CD4-positive, alpha-beta T cell treated with Interleukin-17A for 1 hour (primary cell): ENCODE measurements around the gene PDCD2.
"Not testable (repeated sequence)": the region's sequence is repeated elsewhere in the genome, so short reads cannot be mapped to it uniquely, and the experiment has no call there.

Experiments used
- DNase-seq: peaks from one replicate; pipeline ENCODE4 v3.0.0-alpha.2; 2020

Gene PDCD2, protein sequence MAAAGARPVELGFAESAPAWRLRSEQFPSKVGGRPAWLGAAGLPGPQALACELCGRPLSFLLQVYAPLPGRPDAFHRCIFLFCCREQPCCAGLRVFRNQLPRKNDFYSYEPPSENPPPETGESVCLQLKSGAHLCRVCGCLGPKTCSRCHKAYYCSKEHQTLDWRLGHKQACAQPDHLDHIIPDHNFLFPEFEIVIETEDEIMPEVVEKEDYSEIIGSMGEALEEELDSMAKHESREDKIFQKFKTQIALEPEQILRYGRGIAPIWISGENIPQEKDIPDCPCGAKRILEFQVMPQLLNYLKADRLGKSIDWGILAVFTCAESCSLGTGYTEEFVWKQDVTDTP

DNA sequence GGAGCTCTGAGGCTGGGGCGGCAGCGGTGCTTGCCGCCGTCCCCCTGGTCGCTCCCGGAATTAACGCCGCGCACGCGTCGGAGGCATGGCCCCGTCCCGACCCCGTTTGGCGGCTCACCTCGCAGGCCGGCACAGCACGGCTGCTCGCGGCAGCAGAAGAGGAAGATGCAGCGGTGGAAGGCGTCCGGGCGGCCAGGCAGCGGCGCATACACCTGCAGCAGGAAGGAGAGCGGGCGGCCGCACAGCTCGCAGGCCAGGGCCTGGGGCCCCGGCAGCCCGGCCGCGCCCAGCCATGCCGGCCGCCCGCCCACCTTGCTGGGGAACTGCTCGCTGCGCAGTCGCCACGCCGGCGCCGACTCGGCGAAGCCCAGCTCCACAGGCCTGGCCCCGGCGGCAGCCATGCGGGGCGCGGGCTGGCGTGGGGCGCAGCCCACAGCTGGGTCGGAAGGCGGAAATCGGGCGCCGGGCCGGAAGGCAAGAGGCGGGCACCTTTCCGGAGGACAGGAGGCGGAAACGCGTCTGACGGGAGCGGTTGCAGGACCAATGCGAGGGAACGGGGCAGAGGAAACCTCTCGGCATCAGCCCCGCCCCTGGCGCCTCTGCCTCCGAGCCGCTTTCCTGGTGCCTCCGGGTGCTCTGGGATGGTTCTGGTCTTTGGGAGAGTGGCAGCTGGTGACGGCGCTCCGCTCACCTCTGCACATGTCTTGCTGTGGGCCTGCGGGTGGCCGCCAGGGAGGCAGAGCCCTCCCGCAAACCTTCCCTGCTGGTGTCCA is at the start of gene PDCD2:
PDCD2 (minus strand) TSS at position 457 of the 773 bp plus-strand sequence; CDS start at position 401, 56 bp downstream.
- peak; percentile 91 for DNase-seq

DNA sequence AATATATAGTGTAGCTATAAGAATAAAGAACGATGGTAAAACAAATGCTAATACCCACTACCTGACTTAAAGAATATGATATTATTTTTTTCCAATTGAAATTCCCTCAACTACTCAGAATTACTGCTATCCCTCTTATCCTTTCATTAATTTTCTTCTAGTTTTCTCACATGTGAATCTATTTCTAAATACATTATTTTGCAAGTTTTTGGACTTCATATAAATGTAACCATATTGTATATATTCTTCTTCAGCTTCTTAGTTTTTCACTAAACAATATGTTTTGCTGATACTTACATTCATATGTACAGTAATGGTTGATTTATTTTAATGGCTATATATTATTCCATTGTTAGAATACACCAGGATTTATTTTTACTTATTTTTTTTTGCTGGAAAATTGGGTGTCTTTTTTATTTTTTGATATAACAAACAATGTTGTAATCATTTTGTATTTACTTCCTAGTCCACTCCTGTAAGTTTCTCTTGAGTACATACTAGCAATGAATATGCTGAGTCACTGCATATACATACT is 31.6 kb upstream of the PDCD2 start:
- DNase-seq: not testable (repeated sequence)

GRCh38 chr6:170612256-170612804 is 27.9 kb upstream of the PDCD2 start:
- not testable (repeated sequence) for DNase-seq

GRCh38 chr6:170609225-170609624 is 24.8 kb upstream of the PDCD2 start:
- not testable (repeated sequence) for DNase-seq

- DNase-seq: no peak
Observed at GRCh38 chr6:170605574-170606259, 21.3 kb upstream of the PDCD2 start.

DNA sequence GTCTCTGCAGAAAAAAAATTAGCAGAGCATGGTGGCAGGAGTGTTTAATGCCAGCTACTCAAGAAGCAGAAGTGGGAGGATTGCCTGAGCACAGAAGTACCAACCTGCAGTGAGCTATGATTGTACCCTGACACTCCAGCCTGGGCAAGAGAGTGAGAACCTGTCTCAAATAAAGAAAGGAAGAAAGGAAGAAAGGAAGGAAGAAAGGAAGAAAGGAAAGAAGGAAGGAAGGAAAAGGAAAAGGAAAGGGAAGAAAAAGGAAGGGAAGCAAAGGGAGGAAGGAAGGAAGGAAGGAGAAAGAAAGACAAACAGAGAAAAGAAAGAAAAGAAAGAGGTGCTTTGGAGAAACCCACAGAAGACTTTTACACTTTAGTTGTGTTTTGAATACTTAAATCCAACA is 12.8 kb upstream of the PDCD2 start:
- DNase-seq: no peak

- no peak for DNase-seq
Observed at GRCh38 chr6:170596426-170596825, 12.0 kb upstream of the PDCD2 start.

GRCh38 chr6:170590725-170591124 is 6.3 kb upstream of the PDCD2 start:
- no peak for DNase-seq

DNA sequence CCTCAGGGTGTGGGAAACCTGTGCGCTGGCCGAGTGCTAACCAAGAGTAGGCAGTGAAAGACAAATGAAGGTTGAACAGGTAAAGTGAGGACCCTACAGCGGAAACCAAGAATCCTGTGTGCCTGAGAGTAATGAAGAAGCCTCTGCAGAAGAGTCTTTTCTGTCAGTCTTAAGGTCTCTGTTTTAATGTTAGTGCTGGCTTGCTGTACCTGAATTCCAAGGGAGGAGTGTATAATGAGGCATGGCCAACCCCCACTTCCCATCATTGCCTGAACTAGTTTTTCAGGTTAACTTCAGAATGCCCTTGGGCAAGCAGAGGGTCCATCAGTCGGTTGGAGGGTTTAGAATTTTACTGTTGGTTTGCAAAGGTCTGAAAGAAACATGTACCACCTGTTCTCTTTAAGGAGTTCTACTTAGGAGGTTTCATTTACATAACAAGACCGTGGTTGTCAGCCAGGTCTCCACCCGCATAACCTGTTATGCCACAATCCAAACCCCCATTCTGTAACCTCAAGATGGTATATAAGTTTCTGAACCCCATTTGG is 589 bp upstream of the PDCD2 start:
- DNase-seq: no peak

DNA sequence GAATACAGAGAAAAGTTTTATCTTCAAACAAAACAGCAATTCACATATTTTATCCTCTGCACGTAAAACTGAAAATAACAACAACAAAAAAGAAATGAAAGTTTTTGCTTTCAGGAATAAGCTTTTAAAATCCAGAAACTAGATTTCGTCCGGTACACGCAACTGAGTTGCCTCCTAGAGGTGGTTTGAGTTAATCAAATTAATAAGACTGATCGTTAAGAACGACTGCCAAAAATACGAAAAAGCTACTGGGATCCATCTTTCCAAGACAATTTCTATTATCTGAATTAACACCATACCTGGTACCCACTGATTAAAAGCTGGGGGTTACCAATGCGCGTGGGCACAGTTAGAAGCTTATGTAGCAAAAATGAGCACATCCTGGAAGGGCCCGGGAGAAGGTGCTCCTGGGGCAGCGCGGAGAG is 669 bp downstream of the PDCD2 start:
- DNase-seq: no peak

GRCh38 chr6:170578909-170579308 is 5.5 kb downstream of the PDCD2 start:
- DNase-seq: no peak

- DNase-seq: no peak
Observed at GRCh38 chr6:170575250-170575649, 9.2 kb downstream of the PDCD2 start.

DNA sequence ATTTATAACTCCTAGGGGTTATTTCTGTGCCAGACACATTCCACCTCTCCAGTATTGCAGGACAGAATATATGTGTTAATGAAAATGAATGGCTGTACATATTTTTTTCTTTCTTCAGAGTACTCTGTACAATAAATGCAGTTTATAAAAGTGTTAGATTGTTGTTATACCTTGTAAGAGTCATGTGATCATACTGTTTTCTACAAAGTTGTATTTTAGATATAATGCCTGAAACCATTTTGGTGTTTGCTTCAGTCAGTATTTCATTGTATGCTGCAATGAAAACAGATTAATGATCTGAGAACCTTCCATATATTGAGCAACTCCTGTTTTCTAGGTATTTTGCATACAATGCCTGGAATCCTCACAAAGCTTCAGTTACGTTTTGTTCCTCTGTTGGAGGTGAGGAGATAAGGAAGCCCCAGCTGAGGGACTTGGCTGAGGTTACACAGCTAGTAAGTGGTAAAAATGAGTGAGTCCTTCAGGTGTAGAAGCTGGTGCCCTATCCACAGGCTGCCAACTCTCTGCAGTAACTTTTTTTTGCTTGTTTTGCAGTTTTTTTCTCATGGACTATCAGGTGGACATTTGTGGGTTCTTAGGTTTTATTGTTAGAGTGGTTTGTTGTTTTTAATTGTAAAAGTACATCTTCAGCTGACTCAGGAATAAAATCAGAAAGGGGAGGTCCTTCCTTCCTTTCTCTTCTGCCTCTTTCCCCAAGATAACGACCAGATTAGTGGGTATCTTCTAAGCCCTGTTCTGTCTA is 11.6 kb downstream of the PDCD2 start:
- DNase-seq: no peak

DNA sequence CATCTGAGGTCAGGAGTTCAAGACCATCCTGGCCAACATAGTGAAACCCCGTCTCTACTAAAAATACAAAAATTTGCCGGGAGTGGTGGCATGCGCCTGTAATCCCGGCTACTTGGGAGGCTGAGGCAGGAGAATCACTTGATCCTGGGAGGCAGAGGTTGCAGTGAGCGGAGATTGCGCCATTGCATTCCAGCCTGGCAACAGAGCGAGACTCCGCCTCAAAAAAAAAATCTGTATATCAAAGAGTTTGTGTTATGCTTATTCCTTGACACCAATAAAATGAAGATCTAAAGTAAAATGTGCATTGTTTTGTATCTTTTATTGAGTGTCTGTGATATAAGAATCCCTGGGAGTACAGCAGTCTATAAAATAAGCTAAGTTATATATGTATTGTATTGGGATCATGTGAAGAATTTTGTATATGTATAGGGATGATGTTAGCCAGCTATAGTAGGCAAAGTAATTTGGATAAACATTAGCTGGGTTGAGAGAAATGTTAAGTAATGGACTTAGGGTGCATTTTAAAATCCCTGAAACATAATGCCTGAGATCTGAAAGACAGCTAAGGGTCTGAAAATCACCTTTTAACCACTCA is 19.4 kb downstream of the PDCD2 start:
- no peak for DNase-seq

DNA sequence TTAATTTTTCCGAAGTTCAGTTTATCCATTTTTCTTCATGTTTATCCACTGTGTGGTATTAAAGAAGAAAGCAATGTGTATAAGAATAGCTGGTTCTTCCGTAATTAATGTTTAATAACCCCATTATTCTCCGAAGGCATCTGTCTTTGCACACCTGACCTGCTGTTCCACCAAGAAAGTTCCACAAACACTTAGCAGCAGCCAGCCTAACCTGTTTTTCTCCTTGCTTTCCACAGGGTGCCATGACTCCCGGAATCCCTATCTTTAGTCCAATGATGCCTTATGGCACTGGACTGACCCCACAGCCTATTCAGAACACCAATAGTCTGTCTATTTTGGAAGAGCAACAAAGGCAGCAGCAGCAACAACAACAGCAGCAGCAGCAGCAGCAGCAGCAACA is 22.9 kb downstream of the PDCD2 start:
- no peak for DNase-seq

GRCh38 chr6:170555305-170555704 is 29.1 kb downstream of the PDCD2 start:
- DNase-seq: no peak

GRCh38 chr6:170554796-170555137 is 29.7 kb downstream of the PDCD2 start:
- DNase-seq: no peak

DNA sequence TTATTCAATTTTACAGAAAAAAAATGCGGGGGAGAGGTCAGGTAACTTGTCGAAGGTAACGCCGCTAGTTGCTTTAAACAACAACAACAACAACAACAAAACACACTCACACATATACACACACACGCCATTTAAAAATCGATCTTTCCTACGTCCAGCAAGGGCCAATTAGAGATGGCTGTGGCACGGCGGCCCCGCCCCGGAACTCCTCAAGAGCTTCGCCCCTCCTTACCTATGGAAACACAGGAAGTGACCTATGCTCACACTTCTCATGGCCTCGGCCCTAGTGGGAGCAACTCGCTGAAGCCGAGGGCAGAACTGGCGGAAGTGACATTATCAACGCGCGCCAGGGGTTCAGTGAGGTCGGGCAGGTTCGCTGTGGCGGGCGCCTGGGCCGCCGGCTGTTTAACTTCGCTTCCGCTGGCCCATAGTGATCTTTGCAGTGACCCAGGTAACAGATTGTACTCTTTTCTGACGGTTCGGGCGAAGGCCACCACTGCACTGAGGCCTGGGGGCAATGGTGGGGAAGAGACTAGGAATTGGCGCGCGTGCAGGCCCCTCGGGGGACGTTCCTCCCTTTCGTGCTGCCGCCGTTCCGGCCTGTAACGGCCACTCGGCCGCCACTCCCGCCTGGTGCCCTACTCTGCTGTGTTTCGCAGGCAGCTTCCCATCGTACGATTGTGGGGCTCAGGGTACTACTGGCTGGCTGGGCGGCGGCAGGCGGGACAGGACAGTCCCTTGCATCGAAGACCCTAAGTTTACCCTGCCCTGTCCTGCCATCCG is 30.2 kb downstream of the PDCD2 start, which contains the start of gene TBP:
TBP (plus strand) TSS at position 357 of the 783 bp plus-strand sequence. CDS start 2,661 bp downstream, outside the sequence.
- DNase-seq: peak; percentile 99

- DNase-seq: no peak
Observed at GRCh38 chr6:170553534-170554012, 30.9 kb downstream of the PDCD2 start.

GRCh38 chr6:170552765-170553533 is 31.5 kb downstream of the PDCD2 start, which contains the start of gene PSMB1:
Gene PSMB1 (minus strand): TSS chr6:170553307. CDS start chr6:170553242, 65 bp downstream.
- peak; percentile 88 for DNase-seq
